ENCODE measurements around the gene ADPRHL1.

Gene ADPRHL1

DNA sequence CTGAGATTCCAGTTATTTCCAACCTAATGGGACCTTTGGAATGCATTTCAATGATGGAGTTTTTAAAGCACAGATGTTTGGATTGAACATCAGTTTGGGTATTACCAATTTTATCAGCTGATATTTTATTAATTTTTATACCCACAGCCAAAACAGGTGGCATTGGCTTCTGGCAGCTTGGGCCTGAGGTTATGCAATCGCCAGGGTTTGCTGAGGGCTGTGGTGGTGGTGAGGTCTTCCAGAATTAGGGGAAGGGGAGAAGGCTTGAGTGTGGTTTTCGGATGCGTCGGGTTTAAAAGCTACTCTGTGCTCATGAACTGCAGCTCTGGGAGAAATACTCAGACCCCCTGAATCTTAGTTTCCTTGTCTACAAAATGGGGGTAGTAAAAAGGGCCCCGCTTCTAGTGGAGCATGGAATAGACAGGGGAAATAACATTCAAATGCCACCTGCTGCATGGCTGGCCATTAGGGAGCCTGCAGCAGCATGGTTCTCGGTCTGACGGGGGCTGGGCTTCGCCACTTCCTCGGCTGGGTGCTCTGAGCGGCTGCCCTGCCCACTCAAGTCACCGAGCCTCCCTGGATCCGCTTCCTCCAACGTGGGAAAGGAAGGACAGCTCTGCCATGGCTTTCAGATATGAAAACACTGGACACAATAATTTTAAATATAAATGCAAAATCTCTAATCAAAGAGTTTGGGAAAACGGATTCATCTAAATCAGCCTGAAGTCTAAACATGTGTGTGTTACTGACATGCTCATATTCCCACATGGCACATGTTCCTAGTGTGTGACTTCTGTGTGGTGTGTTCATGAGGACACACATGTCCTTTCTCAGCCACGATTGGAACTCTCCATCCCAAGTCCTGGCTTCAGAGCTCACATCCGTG is 35.2 kb downstream of the ADPRHL1 start:
- no peak for DNase-seq (ENCODE audit: low read depth, low spot score)

DNA sequence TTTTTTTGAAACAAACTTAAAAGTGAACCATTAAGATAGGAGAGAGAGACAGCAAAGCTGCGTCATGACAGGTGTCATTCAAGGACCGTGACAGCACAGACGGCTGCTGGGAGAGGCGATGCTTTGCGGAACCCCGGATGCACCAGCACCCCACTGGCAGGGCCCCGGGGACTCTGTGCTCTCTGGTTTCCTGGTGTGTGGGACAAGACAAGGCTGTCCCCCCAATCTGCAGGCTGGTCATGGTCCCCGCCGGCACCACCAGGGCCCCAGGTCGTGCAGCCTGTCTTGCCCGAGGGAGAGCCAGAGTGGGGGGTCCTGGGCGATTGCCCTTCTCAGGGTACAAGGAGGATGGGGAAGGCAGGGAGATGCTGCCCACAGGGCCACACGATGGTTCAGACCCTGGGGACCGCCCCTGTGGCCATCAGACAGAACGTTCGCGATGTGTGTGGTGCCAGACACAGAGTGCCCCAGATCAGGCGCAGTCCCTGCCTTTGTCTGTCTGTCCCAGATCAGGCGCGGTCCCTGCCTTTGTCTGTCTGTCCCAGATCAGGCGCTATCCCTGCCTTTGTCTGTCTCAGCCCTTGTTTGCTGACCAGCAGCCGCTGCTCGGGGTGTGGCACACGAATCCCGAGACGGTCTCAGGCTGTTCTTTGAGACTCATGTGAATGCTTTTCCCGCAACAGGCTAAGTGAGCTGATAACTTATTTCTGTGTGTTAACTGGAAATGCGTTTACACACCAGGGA is 36.1 kb downstream of the ADPRHL1 start:
- DNase-seq (ENCODE audit: low read depth, low spot score) = no peak

DNA sequence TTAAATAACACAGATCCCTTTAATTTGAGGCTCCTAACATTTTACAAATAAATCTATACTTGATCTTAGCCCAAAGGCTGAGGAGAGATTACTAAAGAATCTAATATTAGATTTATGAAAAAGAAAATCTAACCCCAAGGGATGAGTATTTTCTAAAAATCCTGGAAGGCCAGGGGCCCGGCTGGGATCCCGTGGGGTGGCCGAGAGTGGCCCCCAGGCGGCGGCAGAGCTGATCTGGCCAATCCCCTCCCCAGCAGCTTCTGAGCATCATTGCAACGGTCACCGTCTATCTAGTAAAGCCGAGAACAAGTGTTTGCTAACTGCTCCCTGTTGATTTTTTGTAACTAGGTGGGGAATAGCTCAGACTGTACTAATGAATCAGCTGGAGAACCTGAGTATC is 37.5 kb downstream of the ADPRHL1 start:
- DNase-seq (ENCODE audit: low read depth, low spot score) = no peak

DNA sequence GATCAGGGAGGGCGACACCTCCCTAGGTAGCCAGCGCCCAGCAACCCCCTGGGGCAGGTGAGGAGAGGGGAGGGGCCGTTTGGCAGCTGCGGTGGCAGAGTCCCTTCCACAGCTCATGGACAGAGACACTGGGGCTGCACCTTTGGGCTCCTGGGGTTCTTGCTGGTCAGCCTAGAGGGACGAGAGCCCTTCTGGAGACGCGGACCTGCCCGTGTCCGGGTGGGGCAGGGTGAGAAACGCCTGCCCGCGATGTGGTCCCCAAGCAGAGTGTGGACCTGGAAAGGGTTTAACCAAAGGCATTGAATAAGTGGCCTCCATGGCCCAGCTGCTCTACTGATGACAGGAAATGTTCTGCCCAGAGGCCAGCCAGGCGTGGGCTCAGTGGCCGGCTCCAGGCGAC is 38.3 kb downstream of the ADPRHL1 start:
- DNase-seq (ENCODE audit: low read depth, low spot score) = no peak

DNA sequence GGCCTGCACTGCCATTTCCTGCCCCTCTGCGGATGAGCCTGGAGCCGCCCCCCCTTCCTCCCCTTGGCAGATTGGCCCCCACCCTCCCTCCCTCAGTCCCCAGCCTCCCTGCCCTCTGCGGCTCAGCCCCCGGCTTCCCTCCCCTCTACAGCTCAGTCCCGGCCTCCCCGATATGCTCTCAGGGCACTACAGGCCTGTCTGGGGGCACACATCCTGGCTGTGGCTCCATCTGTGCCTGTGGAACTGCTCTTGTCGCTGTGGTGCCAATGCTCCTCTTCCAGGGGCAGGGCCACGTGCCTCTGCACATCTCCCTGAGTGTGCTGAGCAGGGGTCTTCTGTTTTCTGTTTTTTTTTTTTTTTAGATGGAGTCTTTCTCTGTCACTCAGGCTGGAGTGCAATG is 39.0 kb downstream of the ADPRHL1 start:
- no peak for DNase-seq (ENCODE audit: low read depth, low spot score)

DNA sequence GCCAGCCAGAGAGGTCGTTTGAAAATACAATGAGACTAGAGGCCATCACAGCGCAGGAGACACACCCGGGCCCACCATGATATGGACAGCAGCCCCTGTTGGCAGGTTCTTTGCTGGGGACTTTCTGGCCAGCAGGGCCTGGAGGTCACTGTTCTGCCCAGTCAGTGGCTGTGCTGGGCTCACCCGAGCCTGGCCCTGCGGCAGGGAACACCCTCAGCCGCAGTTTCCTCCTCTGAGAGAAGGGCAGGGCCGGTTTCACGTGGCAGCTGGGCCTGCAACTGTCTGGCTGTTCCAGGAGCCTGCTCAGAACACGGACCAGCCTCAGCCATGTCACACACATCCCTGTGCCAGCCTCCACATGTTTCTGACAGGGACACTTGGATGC is 39.4 kb downstream of the ADPRHL1 start:
- no peak for DNase-seq (ENCODE audit: low read depth, low spot score)

DNA sequence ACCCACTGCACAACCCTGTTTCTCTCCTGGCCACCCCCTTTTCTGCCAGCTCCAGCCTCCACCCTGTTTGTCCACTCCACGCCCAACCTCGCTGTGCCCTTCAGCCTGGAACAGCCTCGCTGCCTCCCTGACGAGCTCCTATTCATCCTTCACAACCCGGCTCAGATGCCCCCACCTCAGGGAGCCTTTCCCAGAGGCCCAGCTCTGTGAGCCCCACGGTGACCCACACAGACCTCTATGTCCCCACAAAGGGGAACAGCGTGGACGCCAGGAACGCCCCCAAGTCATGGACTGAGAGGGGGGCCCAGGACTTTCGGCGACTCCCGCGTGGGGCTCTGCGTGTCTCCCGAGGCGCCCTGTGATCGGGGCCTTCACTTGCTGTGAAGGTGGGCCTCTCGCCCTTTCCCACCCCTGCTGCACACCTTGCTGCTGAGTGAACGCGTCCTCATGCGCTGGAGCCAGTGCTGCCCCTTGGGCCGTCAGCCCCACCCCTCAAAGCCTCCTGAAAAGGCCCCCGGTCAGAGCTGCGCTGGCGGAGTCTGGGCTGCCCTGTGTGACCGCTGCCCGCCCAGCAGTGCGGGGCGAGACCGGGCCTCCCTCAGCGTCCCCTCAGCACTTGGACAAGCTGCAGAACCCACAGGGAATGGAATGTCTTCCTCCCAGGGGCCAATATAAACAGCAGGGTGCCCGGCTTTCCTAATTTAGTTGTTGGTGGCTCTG is 40.0 kb downstream of the ADPRHL1 start:
- DNase-seq (ENCODE audit: low read depth, low spot score) = no peak

DNA sequence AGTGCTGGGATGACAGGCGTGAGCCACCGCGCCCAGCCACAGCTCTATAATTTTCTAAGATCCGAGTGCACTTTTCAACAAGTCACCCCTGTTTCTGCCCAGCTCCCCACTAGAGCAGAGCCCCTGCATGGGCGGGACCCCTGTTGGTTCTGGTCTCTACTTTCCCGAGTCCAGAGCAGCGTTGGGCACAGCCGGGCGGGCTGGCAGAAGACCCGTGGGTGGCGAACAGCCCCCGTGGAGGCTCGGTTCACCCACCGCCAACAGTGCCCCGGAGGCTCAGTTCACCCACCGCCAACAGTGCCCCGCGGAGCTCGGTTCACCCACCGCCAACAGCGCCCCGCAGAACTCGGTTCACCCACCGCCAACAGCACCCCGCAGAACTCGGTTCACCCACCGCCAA is 40.8 kb downstream of the ADPRHL1 start:
- DNase-seq (ENCODE audit: low read depth, low spot score) = no peak

DNA sequence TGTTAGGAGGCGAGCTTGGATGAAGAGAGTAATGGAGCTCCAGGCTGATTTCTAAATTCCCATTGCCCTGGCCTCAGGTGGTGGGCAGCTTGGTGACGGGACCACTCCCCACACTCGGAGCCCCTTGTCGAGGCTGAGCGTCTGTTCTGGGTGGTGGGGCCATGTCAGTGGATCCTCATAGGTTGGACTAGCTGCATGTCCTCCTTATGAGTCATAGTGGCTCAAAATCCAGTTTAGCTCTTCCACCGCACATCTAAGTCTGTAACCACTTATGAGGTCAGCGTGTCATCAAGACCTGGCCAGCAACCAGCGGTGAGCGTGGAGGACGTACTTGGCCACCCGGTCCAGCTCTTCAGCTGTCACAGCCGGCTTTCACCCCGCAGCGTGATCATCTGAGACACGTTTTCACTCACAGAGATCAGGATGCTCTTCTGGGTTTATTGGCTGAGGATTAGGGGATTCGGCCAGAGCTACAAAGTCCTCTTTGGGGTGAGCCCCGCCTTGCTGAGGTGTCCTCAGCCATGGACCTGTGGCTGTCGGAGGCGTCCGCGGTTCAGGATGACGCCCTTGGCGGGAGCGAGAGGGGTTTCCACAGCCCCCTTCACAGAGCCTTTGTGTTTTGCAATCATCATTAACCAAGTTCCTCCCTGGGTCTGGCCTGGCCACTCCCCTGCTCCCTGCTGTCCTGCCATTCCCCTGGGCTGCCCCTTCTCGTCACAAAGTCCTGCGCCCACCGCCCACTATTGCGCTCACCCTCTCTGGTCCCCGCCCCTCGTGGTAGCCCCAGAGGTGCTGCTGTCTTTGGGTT is 41.9 kb downstream of the ADPRHL1 start:
- no peak for DNase-seq (ENCODE audit: low read depth, low spot score)

DNA sequence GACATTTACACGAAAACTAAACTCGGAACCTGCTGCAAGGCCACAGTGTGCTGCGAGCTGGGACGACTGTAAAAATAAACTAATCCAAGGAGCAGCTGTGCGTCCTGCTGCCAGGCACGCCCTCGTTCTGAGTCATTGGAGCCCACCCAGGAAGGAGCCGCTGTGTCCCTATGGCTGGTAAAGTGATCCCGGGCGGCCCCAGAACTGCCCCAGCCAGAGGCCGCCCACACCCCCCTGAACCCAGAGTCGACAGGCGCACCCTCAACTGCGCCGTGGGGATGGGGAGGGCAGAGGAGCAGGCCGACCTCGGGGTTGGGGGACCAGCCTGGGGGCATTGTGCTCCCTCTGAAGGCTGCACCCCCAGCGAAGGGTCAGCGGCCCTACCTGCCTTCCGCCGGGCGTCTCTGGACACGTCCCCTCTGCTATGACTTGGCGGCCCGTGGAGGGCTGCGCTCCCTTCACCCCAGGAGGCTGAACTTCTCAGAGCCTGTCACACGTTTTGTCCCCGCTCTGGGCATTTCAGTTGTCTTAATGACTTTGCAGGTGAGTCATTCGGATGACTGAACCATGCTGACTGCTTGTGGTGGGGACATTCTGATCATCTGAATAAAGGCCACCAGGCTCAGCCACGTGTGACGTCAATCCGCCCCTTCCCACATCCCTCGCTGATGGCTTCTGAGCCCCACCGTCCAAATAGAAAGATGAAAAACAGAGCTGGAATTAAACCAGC is 42.7 kb downstream of the ADPRHL1 start:
- DNase-seq (ENCODE audit: low read depth, low spot score) = no peak

DNA sequence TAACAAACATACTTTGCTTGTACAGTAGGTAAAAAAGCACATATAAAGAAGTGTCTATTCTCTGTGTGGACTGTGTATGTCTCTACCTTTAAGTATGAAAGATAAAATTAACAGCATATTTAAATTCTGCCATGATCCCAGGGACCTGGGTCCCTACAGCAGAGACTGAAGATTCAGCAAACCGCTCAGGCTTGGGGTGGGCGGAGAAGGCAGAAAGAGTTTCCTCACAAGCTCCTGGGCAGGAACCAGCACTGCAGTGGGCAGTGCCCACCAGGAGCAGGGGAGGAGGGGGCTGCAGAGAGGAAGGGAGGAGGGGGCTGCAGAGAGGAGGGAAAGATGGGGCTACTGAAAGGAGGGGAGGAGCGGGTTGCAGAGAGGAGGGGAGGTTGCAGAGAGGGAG is 44.7 kb downstream of the ADPRHL1 start:
- no peak for DNase-seq (ENCODE audit: low read depth, low spot score)

DNA sequence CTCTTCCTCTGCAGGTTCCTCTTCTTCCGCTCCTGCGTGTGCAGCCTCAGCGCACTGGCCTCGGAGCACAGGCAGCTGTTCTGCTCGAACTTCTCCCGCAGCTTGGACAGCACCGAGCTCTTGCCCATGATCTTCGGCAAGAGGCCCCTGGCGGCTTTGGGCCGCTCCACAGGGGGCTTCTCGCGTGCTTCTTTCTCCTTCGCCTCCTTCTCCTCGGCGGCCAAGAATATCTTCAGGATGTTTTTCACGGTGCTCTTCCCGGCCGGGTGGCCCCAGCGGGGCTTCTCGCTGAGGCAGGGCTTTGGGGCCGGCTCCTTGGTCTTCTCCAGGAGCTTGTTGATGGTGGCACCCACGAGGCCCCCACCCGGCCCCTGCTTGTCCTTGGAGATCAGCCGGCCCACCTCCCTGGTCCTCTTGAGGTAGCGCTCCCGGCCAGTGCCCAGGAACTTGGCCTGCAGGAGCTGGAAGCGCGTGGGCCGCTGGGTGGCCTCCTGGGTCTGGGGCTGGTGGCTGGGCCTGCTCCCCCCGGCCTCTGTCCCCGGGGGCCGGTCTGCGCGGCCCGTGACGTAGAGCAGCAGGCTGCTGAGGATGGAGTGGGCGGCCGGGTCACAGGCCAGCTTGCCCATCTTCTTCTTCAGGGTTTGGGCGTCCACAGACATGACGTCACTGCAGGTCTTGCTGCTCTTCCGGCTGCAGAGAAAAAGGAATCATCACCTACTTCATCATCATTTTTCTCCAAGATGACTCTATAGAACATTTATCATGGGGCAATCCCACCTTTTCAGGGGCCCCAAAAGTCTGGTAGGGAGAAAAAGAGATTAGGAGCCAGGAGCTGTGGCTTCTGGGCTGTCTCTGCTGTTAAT is 45.5 kb downstream of the ADPRHL1 start:
- no peak for DNase-seq (ENCODE audit: low read depth, low spot score)

DNA sequence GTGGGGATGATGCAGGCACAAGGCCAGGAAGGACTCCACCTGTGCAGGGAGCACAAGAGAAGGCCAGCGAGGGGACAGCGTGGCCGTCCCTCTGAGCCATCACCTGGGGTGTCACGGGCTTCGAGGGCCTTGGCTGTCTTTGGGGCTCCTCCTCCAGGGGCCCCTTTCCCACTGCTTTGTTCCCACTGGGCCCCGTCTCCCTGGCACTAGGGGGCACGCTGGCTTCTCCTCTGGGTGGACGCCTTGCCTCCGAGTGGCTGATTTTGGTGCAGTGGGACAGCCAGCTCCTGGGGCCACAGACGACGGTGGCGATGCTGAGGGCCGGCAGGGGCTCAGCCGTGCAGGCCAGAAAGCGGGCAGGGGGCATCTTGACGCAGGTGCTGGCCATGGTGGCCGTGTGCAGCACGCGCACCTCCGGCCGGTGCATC is 46.2 kb downstream of the ADPRHL1 start:
- no peak for DNase-seq (ENCODE audit: low read depth, low spot score)

DNA sequence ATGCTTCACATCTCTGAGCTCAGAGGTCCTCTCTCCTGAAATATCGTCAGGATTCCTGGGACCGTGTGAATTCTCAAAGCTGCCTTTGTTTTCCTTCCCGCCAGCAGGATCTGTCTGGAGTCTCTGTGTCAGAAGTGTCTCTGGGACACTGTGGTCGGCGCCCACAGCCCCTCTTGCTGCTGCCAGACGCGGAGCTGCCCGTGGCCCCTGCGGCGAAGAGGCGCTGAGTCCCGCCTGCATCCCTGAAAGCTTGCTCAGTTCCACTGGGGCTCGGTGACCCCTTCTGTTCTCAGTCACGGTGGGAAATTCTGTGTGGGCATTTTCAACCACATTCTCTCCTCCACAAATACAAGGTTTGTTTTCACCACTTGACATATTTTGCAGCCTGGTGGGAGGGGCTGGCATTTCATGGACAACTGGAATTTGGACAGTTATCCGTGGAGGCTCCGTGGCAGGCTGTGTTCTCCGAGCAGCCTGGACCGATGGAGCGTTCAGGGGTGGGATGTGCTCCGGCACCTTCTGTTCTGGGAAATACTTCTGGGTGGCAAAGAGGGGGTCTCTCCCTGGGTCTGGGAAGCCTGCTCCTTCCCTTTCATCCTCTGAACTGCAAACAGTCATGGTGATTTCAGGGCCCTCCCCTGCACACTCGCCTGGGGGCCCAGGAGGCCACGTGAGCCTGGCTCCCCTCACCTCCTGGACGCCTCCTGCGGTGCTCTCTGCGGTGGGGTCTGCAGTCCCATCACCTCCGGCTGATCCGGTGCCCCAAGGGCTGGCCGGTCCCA is 46.8 kb downstream of the ADPRHL1 start:
- no peak for DNase-seq (ENCODE audit: low read depth, low spot score)

DNA sequence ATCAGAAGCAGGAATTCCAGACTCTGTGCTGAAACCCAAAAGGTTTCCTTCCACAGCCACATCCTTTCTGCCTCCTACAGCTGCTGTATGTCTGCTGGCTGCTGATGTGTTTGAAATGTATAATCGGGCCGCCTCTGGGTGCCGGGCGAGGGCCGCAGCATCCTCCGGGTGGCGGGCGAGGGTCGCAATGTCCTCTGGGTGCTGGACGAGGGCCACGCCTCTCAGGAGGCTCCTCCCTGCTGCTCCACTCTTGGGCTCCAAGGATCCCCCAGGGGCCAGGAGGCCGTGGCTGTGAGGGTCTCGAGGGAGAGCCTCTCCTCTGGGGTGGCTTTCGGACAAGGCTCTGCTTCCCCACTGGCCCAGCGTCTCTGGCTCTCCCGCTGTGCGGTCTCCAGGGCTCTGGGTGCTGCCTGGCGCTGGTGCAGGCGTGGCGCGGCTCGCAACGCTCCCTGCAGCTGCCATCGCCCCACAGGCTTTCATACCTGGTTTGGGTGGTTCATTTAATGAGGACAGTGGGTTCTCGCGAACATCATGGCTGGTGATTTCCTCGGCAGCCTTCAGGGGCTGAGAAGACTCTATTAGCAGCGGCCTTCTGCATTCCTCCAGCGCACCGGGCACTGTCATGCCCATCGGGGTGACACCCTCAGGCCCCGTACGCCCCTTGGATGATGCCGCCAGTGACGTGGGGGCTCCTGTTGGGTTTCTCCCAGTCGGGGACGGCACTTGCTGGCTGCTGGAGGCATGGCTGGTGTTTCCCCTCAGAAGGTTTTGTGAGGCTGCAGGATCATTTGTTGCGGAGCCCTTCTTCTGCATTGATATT is 47.6 kb downstream of the ADPRHL1 start:
- DNase-seq (ENCODE audit: low read depth, low spot score) = no peak

DNA sequence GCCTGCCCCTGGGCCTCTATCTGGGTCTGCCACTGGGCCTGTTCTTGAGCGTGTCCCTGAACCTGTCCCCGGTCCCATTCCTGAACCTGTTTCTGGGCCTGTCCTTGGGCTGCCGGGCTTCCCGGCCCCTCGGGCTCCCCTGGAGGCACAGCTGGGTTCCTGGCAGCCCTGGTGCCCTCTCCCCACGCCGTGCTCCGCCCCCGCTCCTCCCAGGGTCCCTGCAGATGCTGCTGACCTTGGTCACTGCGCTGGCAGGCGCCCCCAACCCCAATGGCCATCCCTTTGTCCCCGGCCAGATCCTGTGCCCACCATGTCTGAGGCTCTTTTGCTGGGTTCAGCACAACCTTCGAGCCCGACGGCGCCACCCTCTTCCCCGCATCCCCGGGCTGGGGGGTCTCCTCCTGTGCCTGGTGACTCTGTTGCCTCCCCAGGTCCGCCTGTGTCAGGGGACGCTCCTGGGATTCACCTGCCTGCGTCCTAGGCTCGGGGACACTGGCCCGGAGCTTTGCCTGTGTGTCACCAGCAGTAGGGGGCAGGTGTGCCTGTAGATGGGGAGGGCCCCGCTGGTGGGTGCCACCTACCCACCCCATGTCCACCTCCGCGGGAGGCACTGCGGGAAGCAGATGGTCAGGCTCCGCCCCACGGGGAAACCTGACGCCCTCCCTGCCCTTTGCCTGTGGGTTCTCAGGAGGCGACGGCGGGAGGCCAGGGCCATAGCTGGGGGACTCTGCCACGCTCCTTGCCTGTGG is 48.4 kb downstream of the ADPRHL1 start:
- DNase-seq (ENCODE audit: low read depth, low spot score) = no peak

DNA sequence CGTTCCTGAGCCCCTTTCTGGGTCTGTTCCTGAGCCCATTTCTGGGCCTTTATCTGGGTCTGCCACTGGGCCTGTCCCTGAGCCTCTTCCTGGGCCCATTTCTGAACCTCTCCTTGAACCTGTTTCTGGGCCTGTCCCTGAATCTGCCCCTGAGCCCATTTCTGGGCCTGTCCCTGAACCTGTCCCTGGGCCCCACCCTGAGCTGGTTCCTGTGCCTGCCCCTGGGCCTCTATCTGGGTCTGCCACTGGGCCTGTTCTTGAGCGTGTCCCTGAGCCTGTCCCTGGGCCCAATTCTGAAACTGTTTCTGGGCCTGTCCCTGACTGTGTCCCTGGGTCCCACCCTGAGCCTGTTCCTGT is 48.9 kb downstream of the ADPRHL1 start:
- DNase-seq (ENCODE audit: low read depth, low spot score) = no peak

Data from iPS DF 19.7 (cell line).